HG03575 (cell line): ENCODE data around the gene SLC6A6.

ENCODE experiments used
- ATAC-seq: cut with Tn5 transposase; IDR thresholded peaks from one replicate; pipeline ENCODE4 v1.9.1; 2021; ENCODE audit not compliant: unreplicated experiment, insufficient number of reproducible peaks, low FRiP score; ENCODE audit errors: extremely low read depth

Gene SLC6A6

GRCh38 chr3:14411988-14412387 is 9.6 kb downstream of the SLC6A6 start:
- no peak for ATAC-seq

- no peak for ATAC-seq
Observed at GRCh38 chr3:14412831-14413380, 10.5 kb downstream of the SLC6A6 start.

GRCh38 chr3:14413381-14414071 is 11.1 kb downstream of the SLC6A6 start:
- no peak for ATAC-seq

DNA sequence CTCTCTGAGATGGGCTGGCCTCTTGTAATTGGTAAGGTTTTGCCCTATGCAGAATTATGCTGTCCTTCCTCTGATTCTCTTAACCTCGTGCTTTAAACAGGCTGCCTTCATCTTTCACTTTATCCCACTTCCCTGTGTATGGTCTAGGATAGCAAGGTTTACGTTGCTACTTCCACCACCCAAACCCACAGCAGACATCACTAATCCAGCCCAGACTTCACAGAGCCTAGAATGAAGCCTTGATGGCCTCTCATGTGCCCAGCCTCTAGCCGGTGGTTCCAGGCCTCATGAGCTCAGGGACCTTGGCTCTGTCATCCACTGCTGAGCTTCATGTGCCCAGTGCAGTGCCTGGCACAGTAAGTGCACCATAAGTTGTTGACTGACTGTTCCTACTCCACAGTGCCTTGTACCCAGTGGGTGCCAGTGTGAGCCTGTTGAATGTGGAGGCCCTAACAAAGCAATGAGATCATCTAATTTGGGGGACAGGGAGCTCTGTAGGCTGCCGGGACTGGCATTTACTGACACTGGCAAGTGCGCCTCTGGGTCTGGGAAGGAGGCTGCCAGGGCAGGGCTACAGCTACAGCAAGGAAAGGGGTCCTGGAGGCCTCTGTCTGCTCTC is 12.5 kb downstream of the SLC6A6 start:
- ATAC-seq: no peak

DNA sequence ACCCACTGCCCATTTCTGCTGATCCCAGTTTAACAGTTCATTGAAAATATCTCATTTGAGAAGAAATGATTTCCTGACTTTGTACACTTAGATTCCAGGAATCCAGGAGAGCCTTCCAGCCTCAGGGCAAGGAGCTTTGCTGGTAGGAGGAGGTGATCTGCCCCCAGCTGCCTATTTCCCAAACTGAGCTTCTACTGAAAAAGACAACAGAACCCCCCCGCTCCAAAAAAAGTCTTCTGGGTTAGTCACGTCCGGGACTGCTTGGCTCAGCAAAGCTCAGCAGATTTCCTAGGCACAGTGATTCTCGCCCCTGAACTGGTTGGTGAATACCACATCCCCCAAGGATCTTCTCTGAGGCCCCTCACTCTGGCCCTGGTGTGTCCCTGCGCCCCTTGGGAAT is 13.1 kb downstream of the SLC6A6 start:
- ATAC-seq: no peak

GRCh38 chr3:14416453-14416852 is 14.0 kb downstream of the SLC6A6 start:
- ATAC-seq: no peak

DNA sequence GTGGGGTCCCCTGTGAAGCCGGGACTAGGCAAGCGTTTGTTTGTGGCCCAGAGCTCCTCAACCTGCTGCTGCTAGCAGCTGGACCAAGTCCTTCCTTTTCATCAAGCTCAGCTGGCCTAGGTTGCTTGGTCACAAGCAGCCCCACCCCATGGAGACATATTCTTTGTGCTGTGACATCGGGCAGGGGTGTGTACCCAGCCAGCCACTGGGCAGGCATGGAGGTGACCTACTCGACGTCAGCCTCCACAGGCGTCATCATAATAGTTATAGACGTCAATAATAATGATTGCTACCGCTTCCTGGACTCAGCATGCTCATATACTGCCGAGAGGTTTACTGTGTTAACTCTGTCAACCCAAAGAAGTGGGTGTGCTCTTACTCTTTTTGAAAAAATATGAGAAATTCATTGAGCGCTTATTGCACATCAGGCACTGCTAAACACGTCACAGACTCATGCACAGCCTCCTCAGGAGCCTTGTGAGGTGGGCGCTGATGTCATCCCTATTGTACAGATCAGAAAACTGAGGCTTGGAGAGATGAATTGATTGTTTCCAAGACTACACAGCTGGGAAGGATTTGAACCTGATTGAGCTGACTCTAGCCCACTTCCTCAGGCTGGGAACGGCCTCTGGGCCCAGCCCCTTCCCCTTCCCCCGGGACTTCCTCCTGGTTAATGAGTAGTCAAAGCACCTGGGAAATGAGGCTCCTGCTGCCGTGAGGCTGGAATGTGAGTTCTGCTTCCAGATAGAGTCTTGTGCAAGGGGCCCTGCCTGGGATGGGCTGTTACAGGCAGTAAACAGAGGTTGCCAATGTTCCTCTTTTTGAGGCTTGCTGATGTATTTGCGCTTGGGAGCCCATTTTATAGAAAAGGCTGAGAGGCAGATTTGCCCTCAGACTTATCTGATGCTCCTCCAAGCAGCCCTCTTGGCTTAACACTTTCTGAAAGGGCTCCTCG is 16.2 kb downstream of the SLC6A6 start:
- ATAC-seq: no peak

GRCh38 chr3:14422016-14422963 is 19.9 kb downstream of the SLC6A6 start:
- ATAC-seq: no peak

GRCh38 chr3:14423197-14423743 is 20.9 kb downstream of the SLC6A6 start:
- ATAC-seq: no peak

- no peak for ATAC-seq
Observed at GRCh38 chr3:14423963-14424362, 21.6 kb downstream of the SLC6A6 start.

GRCh38 chr3:14424711-14425580 is 22.5 kb downstream of the SLC6A6 start:
- ATAC-seq: no peak

- no peak for ATAC-seq
Observed at GRCh38 chr3:14425581-14426304, 23.3 kb downstream of the SLC6A6 start.

DNA sequence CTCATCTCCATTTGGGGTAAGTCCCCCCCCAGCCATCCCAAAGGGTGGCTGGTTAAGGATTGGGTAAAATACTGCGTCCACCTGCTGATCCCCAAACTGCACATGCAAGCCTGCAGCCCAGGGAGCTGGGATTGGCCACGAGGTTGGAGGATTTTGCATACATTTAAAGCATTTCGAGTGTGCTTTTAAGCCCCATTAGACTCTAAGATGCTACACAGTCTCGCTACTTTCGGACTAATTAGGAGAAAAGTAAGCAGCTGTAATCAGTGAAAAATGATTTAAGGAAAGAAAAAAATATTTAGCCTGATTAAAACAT is 23.9 kb downstream of the SLC6A6 start:
- no peak for ATAC-seq

DNA sequence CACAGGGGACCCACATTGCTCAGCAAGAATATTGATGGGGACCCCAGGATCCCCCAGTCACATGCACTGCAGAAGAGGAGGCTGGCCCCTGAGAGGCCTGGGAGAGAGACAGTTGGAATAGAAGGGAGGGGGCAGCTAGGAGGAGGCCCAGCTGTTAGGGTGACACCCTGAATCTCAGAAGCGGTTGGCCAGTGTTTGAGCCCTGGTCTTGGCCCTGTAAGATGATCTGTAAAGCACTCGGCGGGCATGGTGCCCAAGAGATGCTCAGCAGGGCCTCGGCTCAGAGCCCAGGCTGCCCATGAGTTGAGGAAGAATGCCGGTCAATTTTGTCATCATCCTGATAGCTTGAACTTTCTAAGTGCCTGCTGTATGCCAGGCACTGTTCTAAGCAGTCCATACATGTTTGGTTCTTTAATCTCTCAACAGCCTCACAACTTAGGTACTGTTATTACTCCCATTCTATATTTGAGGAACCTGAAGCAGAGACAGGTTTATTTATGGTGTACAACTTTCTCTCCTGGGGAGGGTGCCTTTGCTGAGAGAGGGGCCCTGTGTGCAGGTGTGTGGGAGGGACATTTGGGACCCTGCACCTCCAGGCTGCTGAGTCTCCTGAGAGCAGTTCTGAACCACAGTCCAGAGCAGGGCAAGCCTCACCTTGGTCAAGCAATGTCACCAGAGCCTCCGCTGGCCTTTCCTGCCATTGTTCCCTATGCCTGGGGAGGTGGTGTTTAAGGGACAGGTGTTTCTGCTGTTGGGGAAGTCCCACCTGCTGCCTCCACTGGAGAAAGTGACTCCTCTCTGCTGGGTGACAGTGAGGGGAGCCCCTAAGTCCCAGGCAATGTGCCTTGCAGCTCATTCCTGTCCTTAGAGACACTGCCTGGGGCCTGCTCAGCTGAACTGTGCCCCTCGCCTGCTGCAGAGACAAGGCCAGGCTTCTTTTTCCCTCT is 26.0 kb downstream of the SLC6A6 start:
- ATAC-seq: no peak

- ATAC-seq: no peak
Observed at GRCh38 chr3:14429237-14429636, 26.8 kb downstream of the SLC6A6 start.

DNA sequence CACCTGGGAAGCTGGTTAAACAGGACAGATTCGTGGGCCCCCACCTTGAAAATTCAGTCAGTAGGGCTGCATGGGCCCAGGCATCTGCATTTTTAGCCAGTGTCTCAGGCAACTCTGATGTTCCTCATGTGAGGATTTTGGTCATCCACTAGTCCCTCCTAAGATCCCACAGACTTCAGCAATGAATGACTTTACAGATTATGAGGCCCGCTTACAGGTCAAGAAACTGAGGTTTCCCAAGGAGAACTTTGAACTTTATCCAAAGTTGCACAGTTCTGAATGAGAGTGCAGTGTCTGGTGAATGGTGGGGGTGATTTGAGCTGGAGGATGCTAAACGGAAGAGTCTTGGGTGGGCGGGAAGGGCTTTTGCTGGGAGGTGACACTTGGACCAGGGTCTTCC is 27.2 kb downstream of the SLC6A6 start:
- ATAC-seq: no peak
